Measurements from ENCODE around the gene PLA2G4E.

DNA sequence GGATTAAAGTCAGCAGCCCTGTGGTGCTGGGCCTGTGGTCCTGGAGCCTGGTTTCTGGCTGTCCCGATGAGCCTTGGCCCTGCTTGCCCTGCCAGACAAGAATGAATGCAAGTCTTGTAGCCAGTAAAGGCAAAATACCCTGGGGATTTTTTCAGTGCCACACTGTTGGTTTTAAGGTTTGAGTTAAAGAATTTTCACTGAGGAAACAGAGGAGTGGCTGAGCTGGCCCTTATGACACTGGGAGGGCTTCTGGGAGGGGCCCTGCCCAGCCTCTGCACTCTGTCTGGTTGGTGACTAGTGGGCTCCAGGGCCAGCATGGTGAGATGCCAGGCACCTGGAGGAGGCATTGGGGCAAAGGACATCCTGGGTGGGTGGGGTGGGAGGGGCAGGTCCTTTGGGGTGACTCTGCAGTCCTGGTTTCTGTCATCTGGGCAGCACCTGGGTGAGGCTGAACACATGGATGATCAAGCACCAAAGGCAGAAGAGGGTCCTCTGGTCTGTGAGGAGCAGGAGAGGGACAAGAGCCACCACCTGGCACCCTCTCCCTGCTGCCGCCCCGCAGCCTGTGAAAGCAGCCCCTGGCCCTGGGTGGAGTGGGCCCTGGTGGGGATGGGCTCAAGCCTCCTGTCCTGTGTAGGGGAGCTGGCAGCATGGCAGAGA is 12.5 kb upstream of the PLA2G4E start:
- TF ChIP-seq CTCF (optimal IDR thresholded peaks at IDR 0.05 in 1 of 3, IDR thresholded peaks at IDR 0.05 in 1 of 3, conservative IDR thresholded peaks at IDR 0.05 in 1 of 3; ENCODE audit: extremely low read depth in 1 of 3, insufficient read depth in 2 of 3, low read length in 3 of 3) (no peak), EZH2 (IDR thresholded peaks at IDR 0.05; ENCODE audit: low read length) (no peak)

Data from keratinocyte (primary cell).